Psoas muscle (tissue), 8 donors: ENCODE results near the gene KEL. TPM values are rescaled to one million over a fixed set of nuclear protein-coding genes. Genes with fewer than 3 reads are reported as not detected.

ENCODE experiments used
- ATAC-seq, 4 donors: fragments of 200-7000 bp; cut with Tn5 transposase; one replicate each; pipeline ENCODE4 v1.9.1; 2020; ENCODE audit warnings: moderate library complexity in 3 of 4, mild to moderate bottlenecking in 2 of 4
- DNase-seq, 2 donors: peaks; one replicate each; pipeline ENCODE4 v3.0.0-alpha.2; 2020
- H3K27ac ChIP-seq: fragments of 200-600 bp; one replicate; pipeline ENCODE4 v1.8.0; 2022
- H3K27me3 ChIP-seq, 3 donors: fragments of 200-600 bp in 1 of 3; one replicate each; pipeline versions ENCODE4 v1.6.1 to v1.8.0; 2013 to 2022; ENCODE audit warnings: low read length in 2 of 3, mild to moderate bottlenecking in 2 of 3, moderate library complexity in 1 of 3; ENCODE audit not compliant: insufficient read depth in 3 of 3
- H3K36me3 ChIP-seq, 2 donors: fragments of 200-600 bp in 1 of 2; one replicate each; pipeline versions ENCODE4 v1.6.1 to v1.8.0; 2013 to 2022; ENCODE audit warnings: low read depth in 1 of 2, mild to moderate bottlenecking in 1 of 2, moderate library complexity in 1 of 2; ENCODE audit not compliant: insufficient read depth in 1 of 2
- H3K4me1 ChIP-seq: fragments of 200-600 bp; one replicate; pipeline ENCODE4 v1.8.0; 2022
- H3K4me3 ChIP-seq: fragments of 200-600 bp; one replicate; pipeline ENCODE4 v1.8.0; 2022; ENCODE audit warnings: mild to moderate bottlenecking
- H3K9me3 ChIP-seq: fragments of 200-600 bp; one replicate; pipeline ENCODE4 v1.8.0; 2022
- CTCF ChIP-seq: fragments of 200-600 bp; IDR thresholded peaks from one replicate; pipeline ENCODE4 v1.8.0; 2022; ENCODE audit warnings: antibody characterized with exemption
- WGBS, 3 donors: extraction: QIAGEN DNeasy Blood & Tissue Kit; methylation state at CpG; one replicate each; pipeline versions ENCODE4 v1.1.6 to v1.1.7; 2013; 5-methylcytosine and 5-hydroxymethylcytosine counted together
- intact Hi-C, 2 donors: fragments of 100-400 bp; cut with DNase I; formaldehyde crosslinking; loops; one replicate each; pipeline versions ENCODE4 v1.11.0 to v1.14.2; 2022
- polyA plus RNA-seq, 3 donors: library from polyadenylated mRNA; stranded (reverse); fragments of 200-250 nt; gene quantifications; one replicate each; pipeline ENCODE4 v1.2.3, GENCODE V29; 2013
- total RNA-seq, 4 donors: library from RNA; stranded (reverse); fragmentation: NEBNext Ultra II Directional in 2 of 4; extraction: Animal tissue kit (Norgen Biotek cat#: 25700) in 2 of 4; gene quantifications; one replicate each; pipeline versions ENCODE4 v1.2.1 to v1.2.4, GENCODE V29; 2021 to 2023
- donor health status: healthy with polysubstance abuse.
- donor health status: DM: no; HTN: no; CAD: no; lungs with moderate emphysema.
- donor health status: Bipolar disorder and iron deficiency.
- donor health status: healthy.
- donor health status: DM: yes; HTN: yes; CAD: no.
- donor health status: DM: no; HTN: no; CAD: no.
- donor health status: DM: no; HTN: no; CAD: no.
- donor health status: DM: yes; HTN: yes; CAD: no.

KEL gene
- total and polyA plus RNA-seq, 7 donors = 0.01 to 0.69 (median 0.30) TPM; not detected in 2

GRCh38 chr7:142956951-142957623, 5.1 kb downstream of the KEL start:
- Histone ChIP-seq H3K27ac (no peak overlapping the region), H3K4me3 (no peak overlapping the region), H3K9me3 (no peaks in the 10 kb centered on the region), H3K36me3 (no peaks in the 10 kb centered on the region), H3K27me3 (no peaks in the 10 kb centered on the region), H3K4me1 (no peaks in the 10 kb centered on the region)
- ATAC-seq = no peak
- WGBS, 3 donors = 74 to 78% (median 76%) methylated on average over 3 of the region's 3 CpGs
- no peak for TF ChIP-seq CTCF
- no peak for DNase-seq
- intact Hi-C loops = no loop called here

DNA sequence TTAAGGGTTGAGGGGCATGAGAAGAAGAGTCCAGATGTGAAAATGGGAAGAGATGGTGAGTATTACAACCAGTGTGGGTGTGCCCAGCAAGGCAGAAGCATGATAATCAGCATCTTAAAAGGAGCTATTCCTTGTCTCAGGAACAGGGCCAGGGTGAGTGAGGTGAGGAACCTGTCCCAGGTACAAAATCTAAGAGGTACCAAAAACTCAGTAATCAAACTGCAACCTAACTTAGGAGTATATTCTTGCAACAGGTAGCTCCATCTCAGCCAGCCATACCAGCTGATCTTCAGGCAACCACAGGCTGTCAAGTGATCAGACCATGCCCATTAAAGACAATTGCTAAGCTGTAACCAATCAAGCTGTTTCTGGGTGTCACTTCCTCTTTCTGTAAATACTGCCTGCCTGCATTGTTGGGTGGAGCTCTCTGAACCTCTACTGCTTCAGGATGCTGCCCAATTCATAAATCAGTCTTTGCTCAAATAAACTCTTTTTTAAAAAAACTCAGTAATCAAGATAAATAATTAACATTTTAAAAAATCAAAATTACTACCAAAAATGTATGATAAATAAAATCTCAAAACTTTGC, 7.4 kb downstream of the KEL start:
- intact Hi-C loops = no loop called here

DNA sequence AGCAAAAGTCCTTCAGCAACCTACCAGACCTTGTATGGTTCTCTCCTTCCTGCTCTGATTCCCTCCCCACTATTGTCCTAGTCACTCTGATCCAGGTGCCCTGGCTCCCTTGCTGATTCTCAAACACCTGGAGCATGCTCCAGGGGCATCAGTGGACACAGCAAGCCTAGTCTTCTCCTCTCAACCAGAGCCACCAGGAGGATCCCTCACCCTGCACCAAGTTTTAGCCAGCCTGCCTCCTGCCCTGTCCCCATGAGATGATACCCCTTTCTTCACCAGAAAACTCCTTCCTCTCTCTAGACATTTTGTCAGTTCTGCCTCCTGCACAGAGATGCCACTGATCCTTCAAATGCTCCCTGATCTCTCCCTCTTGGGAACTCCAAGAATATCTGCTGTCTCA, 11.9 kb downstream of the KEL start:
- ATAC-seq (no peak), DNase-seq (no peak)
- no peaks in the 10 kb centered on the region for H3K4me1 ChIP-seq
- intact Hi-C loops = no loop called here
- H3K4me3 ChIP-seq = no peak overlapping the region
- H3K9me3 ChIP-seq = no peaks in the 10 kb centered on the region
- no peak overlapping the region for H3K27ac ChIP-seq
- no peaks in the 10 kb centered on the region for H3K27me3 ChIP-seq
- TF ChIP-seq CTCF = no peak
- no peaks in the 10 kb centered on the region for H3K36me3 ChIP-seq

More for the DNA sequence above, 7.4 kb downstream of the KEL start:
- no peak for TF ChIP-seq CTCF
- DNase-seq (no peak), ATAC-seq (no peak)
- H3K27ac ChIP-seq = no peak overlapping the region
- no peaks in the 10 kb centered on the region for H3K27me3 ChIP-seq
- H3K4me1 ChIP-seq = no peaks in the 10 kb centered on the region
- H3K36me3 ChIP-seq = no peaks in the 10 kb centered on the region
- H3K4me3 ChIP-seq = no peak overlapping the region
- H3K9me3 ChIP-seq = no peaks in the 10 kb centered on the region

- intact Hi-C loops = no loop called here
- Histone ChIP-seq H3K4me1 (no peaks in the 10 kb centered on the region), H3K36me3 (no peaks in the 10 kb centered on the region), H3K27me3 (no peaks in the 10 kb centered on the region), H3K27ac (no peak overlapping the region), H3K4me3 (no peak overlapping the region), H3K9me3 (no peaks in the 10 kb centered on the region)
- no peak for DNase-seq
- no peak for TF ChIP-seq CTCF
- no peak for ATAC-seq
- 91 to 93% (median 93%) methylated on average over 4 of the region's 4 CpGs for WGBS, 3 donors
These were observed 13.6 kb downstream of the KEL start for GRCh38 chr7:142948603-142949002.

- DNase-seq = no peak
- Histone ChIP-seq H3K9me3 (no peaks in the 10 kb centered on the region), H3K36me3 (no peaks in the 10 kb centered on the region), H3K4me1 (no peaks in the 10 kb centered on the region), H3K27ac (no peak overlapping the region), H3K4me3 (no peak overlapping the region), H3K27me3 (peaks cover 0 to 2% (median 0%) of the 10 kb centered on the region in 3 donors)
- TF ChIP-seq CTCF = no peak
- no peak for ATAC-seq
- WGBS, 3 donors = 48 to 59% (median 51%) methylated on average over 3 of the region's 3 CpGs
- intact Hi-C loops = no loop called here
These were observed 17.2 kb downstream of the KEL start for GRCh38 chr7:142945001-142945400.
